Choroid plexus epithelial cell (primary cell): Measurements from ENCODE around the gene PHYHIPL.
"Not testable (repeated sequence)": the region's sequence is repeated elsewhere in the genome, so short reads cannot be mapped to it uniquely, and the experiment has no call there.

ENCODE experiments used
- DNase-seq: peaks from one replicate; pipeline ENCODE4 v3.0.0-alpha.2; 2010; ENCODE audit warnings: low read depth
- H3K4me3 ChIP-seq: 2 replicates; pipeline ENCODE4 v1.5.1; 2011; ENCODE audit warnings: low read depth, mild to moderate bottlenecking, control low read depth, low read length, moderate library complexity
- TF ChIP-seq, protein P1 (sequence below): conservative IDR thresholded peaks from 2 replicates; pipeline ENCODE4 v1.5.1; 2011; ENCODE audit warnings: low read depth, mild to moderate bottlenecking, control low read depth, inconsistent platforms, low read length, moderate library complexity

PHYHIPL gene

DNA sequence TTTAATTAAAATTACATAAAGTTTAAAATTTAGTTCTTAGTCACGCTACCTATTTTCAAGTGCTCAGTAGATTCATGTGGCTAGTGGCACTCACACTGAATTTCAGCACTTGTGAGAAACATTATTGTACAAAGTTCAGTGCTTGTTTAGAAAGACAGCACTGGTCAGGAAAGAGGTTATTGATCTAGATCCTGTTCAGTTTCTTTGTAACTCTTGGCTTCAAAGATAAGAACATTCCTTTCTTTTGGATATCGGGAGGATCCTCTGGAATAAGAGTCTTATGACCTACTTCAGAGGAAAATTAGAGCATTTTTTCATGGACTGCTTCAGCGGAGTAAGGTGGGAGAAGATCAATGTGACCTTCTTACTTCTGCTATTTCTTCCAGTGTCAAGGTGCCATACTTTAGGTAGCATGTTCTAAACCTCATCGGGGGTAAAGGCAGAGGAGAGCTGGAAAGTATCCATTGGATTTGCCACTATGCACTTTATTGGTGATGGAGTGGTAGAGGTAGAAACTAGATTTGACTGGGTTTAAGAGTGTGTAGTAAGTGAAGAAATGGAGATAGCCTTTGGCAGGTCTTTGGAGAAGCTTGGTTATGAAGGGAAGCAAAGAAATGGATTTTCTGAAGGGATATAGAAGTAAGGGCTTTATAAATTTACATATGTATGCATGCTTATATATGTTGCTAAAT, 39.9 kb downstream of the PHYHIPL start:
- H3K4me3 ChIP-seq = no peak overlapping the region
- TF ChIP-seq, protein P1, sequence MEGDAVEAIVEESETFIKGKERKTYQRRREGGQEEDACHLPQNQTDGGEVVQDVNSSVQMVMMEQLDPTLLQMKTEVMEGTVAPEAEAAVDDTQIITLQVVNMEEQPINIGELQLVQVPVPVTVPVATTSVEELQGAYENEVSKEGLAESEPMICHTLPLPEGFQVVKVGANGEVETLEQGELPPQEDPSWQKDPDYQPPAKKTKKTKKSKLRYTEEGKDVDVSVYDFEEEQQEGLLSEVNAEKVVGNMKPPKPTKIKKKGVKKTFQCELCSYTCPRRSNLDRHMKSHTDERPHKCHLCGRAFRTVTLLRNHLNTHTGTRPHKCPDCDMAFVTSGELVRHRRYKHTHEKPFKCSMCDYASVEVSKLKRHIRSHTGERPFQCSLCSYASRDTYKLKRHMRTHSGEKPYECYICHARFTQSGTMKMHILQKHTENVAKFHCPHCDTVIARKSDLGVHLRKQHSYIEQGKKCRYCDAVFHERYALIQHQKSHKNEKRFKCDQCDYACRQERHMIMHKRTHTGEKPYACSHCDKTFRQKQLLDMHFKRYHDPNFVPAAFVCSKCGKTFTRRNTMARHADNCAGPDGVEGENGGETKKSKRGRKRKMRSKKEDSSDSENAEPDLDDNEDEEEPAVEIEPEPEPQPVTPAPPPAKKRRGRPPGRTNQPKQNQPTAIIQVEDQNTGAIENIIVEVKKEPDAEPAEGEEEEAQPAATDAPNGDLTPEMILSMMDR = no peak
- DNase-seq = no peak

DNA sequence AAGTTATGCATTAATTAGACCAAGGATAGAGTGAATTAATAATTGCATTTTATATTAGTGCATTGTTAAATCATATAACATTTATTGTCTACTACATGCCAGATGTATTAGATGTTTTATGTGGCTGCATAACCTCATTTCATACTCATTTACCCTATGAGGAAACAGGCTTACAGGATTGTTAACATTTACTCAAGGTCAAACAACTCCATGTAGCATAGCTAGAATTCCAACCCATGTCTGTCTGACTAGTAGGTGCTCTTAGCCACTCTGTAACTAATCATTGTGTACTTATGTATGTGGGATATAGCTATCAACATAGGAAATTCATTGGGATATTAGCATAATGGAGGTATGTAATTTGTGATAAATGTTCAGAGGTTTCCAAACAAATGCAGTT, 46.3 kb downstream of the PHYHIPL start:
- H3K4me3 ChIP-seq = no peak overlapping the region
- TF ChIP-seq, protein P1 = no peak
- DNase-seq = peak; percentile 15

DNA sequence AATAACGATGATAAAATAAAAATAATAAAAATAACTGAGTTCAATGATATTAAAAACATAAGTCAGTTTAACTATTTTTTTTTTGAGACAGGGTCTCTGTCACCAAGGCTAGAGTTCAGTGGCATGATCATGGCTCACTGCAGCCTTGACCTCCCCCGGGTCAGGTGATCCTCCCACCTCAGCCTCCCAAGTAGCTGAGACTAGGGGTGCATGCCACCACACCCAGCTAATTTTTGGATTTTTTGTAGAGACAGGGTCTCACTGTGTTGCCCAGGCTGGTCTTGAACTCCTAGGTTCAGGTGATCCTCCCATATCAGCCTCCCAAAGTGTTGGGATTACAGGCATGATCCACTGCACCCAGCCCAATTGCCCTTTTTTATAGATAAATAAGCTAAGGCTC, 47.2 kb downstream of the PHYHIPL start:
- not testable (repeated sequence) for H3K4me3 ChIP-seq, DNase-seq

DNA sequence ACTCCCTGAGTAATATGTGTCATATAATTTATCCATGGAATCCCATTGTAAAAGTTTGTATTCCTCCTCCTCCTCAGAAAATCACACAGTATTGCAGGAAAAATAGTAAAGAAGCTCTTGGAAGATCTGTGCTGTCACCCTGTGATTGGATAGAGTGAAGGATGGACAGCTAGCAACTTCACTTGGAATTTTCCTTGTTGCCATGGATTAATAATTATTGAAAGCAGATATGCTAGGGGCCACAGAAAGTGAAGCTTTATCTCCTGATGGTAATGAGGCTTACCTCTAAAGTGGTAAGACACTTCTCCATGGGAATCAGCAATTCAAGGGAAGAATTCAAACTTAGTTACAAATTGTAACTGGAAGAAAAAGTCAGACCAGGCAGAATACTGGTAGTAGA, 48.8 kb downstream of the PHYHIPL start:
- TF ChIP-seq, protein P1 = no peak
- no peak overlapping the region for H3K4me3 ChIP-seq
- no peak for DNase-seq

DNA sequence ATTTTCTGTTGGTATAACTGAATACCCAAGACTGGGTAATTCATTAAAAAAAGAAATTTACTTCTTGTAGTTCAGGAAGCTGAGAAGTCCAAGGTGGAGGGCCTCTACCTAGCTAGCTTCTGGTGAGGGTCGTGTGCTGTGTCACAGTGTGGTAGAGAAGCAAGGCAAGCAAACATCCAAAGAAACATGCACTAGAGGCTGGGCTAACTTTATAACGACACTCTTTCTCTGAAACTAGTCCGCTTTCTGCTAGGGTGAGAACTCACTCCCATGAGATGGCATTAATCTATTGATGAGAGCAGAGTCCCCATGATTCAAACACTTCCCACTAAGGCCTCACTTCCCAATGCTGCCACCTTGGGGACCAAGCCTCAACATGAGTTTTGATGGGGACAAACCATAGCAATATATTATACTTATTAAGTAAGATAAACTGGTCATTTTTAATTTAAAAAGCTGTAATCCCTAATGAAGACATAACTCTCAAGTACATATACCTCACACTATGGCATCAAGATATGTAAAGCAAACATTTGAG, 50.8 kb downstream of the PHYHIPL start:
- no peak for DNase-seq
- TF ChIP-seq, protein P1 = no peak

DNA sequence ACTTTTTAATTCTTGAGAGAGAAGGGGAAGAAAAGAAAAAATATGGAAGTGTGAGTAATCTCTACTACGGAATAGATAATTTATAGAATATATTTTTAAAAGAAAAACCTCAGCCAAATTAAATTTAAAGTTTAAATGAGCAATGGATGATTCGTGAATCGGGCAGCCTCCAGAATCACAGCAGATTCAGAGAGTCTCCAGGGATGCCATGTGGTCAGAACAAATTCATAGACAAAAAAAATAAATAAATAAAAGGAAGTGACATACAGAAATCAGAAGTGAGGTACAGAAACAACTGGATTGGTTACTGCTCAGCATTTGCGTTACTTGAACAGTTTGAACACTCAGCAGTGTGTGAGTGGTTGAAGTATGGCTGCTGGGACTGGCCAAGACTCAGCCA, 53.0 kb downstream of the PHYHIPL start:
- no peak for DNase-seq
- TF ChIP-seq, protein P1 = no peak

More for the DNA sequence above, 50.8 kb downstream of the PHYHIPL start:
- H3K4me3 ChIP-seq = no peak overlapping the region

DNA sequence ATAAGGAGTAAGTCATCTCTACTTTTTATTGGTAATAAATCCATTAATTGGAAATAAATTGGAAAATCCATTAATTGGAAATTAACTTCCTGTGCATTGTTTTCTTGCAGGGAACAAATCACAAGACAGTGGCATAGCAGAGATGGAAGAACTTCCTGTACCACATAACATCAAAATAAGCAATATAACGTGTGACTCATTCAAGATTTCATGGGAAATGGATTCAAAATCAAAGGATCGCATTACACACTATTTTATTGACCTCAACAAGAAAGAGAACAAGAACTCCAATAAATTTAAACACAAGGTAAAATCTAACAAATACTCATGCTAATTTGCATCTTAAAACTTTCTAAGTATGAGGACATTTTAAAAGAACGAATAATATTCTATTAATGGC, 57.8 kb downstream of the PHYHIPL start:
- TF ChIP-seq, protein P1 = no peak
- H3K4me3 ChIP-seq = no peak overlapping the region
- peak; percentile 41 for DNase-seq

More for the DNA sequence above, 53.0 kb downstream of the PHYHIPL start:
- H3K4me3 ChIP-seq = no peak overlapping the region
